ENCODE measurements around the gene WDR31.
"Not testable (repeated sequence)": the region's sequence is repeated elsewhere in the genome, so short reads cannot be mapped to it uniquely, and the experiment has no call there.

Gene WDR31

DNA sequence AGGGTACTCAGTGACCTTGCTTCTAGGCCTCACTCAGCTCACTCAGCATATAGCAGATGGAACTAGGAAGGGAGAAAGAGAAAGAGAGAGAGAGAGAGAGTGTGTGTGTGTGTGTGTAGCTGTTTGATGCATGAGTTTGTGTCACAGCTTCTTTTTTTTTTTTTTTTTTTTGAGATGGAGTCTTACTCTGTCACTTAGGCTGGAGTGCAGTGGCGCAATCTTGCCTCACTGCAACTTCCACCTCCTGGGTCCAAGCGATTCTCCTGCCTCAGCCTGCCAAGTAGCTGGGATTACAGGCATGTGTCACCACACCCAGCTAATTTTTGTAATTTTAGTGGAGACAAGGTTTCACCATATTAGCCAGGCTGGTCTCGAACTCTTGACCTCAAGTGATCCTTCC is 25.6 kb upstream of the WDR31 start:
- 91% methylated on average over 3 of the region's 3 CpGs for WGBS

DNA sequence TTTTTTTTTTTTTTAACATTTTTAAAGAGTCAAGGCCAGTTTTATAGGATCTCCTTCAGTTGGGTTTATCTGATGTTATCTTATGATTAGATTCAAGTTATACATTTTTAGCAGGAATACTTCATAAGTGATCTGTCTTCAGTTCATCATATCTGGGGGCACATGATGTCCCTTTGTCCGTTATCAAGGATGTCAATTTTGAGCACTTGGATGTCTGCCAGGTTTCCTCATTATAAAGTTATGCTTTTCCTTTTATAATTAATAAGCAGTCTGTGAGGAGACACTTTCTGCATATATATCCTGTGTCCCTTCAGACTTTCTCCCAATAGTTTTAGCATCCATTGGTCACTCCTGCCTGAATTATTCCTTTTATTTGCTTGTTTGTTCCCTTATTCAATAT is 24.9 kb upstream of the WDR31 start:
- no peaks in the 10 kb centered on the region for H3K9me3 ChIP-seq (ENCODE audit: insufficient read depth, low read depth, low read length)
- H3K27ac ChIP-seq (ENCODE audit: low read depth, low read length): no peak overlapping the region
- WGBS: 86% methylated on average over 1 of the region's 1 CpG
- H3K9ac ChIP-seq (ENCODE audit: low read depth, low read length): no peak overlapping the region
- no peaks in the 10 kb centered on the region for H3K27me3 ChIP-seq (ENCODE audit: insufficient read depth, low read length)
- no peaks in the 10 kb centered on the region for H3K36me3 ChIP-seq (ENCODE audit: insufficient read depth, low read length)
- no peak overlapping the region for H3K4me3 ChIP-seq (ENCODE audit: low read length)
- H3K4me1 ChIP-seq (ENCODE audit: insufficient read depth, low read length): peaks cover 5% of the 10 kb centered on the region; the same call in 1 of the 2 replicates

More for the DNA sequence above, 25.6 kb upstream of the WDR31 start:
- H3K9me3 ChIP-seq (ENCODE audit: insufficient read depth, low read depth, low read length); H3K4me1 ChIP-seq (ENCODE audit: insufficient read depth, low read length); H3K9ac ChIP-seq (ENCODE audit: low read depth, low read length); H3K27ac ChIP-seq (ENCODE audit: low read depth, low read length); H3K36me3 ChIP-seq (ENCODE audit: insufficient read depth, low read length); H3K4me3 ChIP-seq (ENCODE audit: low read length); H3K27me3 ChIP-seq (ENCODE audit: insufficient read depth, low read length): not testable (repeated sequence)

DNA sequence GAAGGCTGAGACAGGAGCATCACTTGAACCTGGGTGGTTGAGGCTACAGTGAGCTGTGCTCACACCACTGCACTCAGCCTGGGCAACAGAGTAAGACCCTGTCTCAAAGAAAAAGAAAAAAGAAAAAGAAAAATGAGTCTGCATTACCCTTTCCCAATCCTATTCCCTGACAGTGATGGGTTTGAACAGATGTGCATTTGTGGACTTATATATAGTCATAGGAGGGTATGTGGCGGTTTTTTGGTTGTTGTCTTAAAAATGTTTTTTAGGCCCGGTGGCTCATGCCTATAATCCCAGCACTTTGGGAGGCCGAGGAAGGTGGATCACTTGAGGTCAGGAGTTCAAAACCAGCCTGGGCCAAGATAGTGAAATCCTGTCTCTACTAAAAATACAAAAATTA is 23.3 kb upstream of the WDR31 start:
- H3K36me3 ChIP-seq (ENCODE audit: insufficient read depth, low read length): no peaks in the 10 kb centered on the region
- H3K9ac ChIP-seq (ENCODE audit: low read depth, low read length): no peak overlapping the region
- 95% methylated on average over 3 of the region's 3 CpGs for WGBS
- H3K27me3 ChIP-seq (ENCODE audit: insufficient read depth, low read length): no peaks in the 10 kb centered on the region
- H3K4me3 ChIP-seq (ENCODE audit: low read length): no peak overlapping the region
- H3K27ac ChIP-seq (ENCODE audit: low read depth, low read length): no peak overlapping the region
- no peaks in the 10 kb centered on the region for H3K9me3 ChIP-seq (ENCODE audit: insufficient read depth, low read depth, low read length)
- peaks cover 5% of the 10 kb centered on the region; the same call in 1 of the 2 replicates for H3K4me1 ChIP-seq (ENCODE audit: insufficient read depth, low read length)

DNA sequence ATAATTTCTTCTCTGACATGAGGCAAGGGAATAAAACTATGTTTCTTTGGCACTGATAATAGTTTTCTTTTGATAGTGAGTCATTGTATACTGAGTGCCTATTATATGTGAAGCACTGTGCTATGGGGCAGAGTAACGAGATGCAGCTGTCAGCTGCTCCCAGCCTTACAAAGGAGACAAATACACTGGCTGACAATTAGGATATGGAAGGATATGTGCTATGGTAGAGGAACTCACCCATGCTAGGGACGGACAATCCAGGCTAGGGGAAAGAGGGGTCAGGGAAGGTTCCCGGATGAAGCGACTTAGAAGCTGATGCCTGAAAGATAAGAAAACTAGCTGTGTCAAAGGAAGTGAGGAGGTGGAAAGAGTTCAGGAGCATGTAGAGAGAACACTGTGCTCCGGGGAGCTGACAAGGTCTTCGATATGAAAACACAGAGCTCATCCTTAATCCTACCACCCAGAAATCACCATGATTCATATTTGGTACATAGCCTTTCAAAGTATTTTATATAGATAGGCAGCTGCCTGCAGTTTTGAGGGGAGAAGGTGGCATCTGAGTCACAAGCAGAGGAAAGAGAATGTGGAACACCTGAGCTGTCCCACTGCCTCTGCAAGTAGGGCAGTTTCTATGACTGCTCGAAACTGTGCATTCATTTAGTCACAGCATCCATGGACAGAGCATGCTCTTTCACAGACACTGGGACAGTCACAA is 21.4 kb upstream of the WDR31 start:
- 92% methylated on average over 7 of the region's 7 CpGs for WGBS
- no peak overlapping the region for H3K9ac ChIP-seq (ENCODE audit: low read depth, low read length)

DNA sequence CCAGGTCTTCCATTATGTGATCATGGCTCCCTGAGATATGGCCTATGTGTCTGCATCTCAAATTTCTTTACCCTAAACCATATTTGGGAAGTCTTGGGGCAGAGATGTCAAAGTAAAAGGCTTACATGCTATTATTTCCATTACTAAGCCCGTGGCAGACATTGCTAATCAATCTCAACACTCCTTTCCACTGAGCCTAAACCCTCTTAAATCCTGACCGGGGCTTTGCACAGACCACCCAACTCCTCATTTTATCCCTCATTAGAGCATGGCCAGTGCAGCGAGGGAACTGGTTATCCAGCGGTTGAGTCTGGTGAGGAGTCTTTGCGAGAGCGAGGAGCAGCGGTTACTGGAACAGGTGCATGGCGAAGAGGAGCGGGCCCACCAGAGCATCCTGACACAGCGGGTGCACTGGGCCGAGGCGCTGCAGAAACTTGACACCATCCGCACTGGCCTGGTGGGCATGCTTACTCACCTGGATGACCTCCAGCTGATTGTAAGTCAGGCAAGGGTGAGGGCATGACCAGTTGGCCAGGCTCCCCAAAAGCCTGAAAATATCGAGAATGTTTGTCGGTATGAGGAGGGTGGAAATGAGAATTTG is 20.3 kb upstream of the WDR31 start:
- Histone ChIP-seq H3K4me1 (ENCODE audit: insufficient read depth, low read length) (peaks cover 5% of the 10 kb centered on the region; the same call in 1 of the 2 replicates), H3K9me3 (ENCODE audit: insufficient read depth, low read depth, low read length) (no peaks in the 10 kb centered on the region), H3K9ac (ENCODE audit: low read depth, low read length) (no peak overlapping the region), H3K27me3 (ENCODE audit: insufficient read depth, low read length) (no peaks in the 10 kb centered on the region), H3K27ac (ENCODE audit: low read depth, low read length) (no peak overlapping the region), H3K36me3 (ENCODE audit: insufficient read depth, low read length) (no peaks in the 10 kb centered on the region), H3K4me3 (ENCODE audit: low read length) (no peak overlapping the region)
- WGBS: 89% methylated on average over 15 of the region's 15 CpGs

More for the DNA sequence above, 21.4 kb upstream of the WDR31 start:
- Histone ChIP-seq H3K27ac (ENCODE audit: low read depth, low read length) (no peak overlapping the region), H3K27me3 (ENCODE audit: insufficient read depth, low read length) (no peaks in the 10 kb centered on the region), H3K4me3 (ENCODE audit: low read length) (no peak overlapping the region), H3K9me3 (ENCODE audit: insufficient read depth, low read depth, low read length) (no peaks in the 10 kb centered on the region), H3K4me1 (ENCODE audit: insufficient read depth, low read length) (peaks cover 5% of the 10 kb centered on the region; the same call in 1 of the 2 replicates), H3K36me3 (ENCODE audit: insufficient read depth, low read length) (no peaks in the 10 kb centered on the region)

DNA sequence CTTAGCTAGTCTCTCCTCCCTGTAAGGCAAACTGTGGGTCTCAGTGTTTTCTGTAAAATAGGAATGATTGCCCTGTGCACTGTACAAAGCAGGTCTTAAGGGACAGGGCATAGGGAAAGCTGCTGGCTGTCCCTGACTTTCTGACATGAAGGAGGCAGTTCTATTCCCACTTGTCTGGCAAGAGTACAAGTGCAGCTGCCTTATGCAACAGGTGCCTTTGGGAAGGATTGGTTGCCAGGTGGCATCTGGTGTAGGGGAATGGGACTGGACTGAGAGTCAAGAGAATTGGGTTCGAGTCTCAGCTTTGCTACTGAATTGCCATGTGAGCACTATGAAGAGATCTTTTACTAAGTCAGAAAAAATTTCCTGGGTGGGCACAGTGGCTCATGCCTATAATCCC is 19.3 kb upstream of the WDR31 start:
- H3K27me3 ChIP-seq (ENCODE audit: insufficient read depth, low read length): no peaks in the 10 kb centered on the region
- H3K36me3 ChIP-seq (ENCODE audit: insufficient read depth, low read length): no peaks in the 10 kb centered on the region
- WGBS: 87% methylated on average over 1 of the region's 1 CpG

DNA sequence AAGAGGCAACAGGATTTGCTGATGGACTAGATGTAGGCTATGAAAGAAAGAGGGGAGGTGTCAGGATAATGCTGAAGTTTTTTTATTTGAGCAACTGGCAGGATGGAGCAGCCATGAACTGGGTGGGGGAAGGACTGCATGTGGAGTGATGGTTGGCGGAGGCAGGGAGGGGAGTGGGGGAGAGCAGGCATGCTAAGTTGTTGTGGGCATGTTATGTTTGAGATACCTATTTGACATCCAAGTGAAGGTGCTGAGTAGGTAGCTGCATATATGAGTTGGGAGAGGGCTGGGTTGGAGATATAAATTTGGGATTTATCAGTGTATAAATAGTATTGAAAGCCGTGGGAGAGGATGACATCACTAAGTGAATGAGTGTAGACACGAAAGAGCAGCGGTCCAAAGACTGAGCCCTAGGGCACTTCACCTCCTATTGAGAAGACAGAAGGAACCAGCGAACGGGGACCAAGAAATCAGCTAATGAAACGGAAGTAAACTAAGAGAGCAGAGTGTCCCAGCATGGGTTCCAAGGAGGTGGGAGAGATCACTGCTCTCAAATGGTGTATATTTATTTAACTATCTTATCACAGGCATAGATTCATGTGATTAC is 16.7 kb upstream of the WDR31 start:
- Histone ChIP-seq H3K9ac (ENCODE audit: low read depth, low read length) (no peak overlapping the region), H3K4me1 (ENCODE audit: insufficient read depth, low read length) (peaks cover 5% of the 10 kb centered on the region; the same call in 1 of the 2 replicates), H3K9me3 (ENCODE audit: insufficient read depth, low read depth, low read length) (no peaks in the 10 kb centered on the region), H3K4me3 (ENCODE audit: low read length) (no peak overlapping the region), H3K27ac (ENCODE audit: low read depth, low read length) (no peak overlapping the region), H3K36me3 (ENCODE audit: insufficient read depth, low read length) (no peaks in the 10 kb centered on the region), H3K27me3 (ENCODE audit: insufficient read depth, low read length) (peaks cover 6% of the 10 kb centered on the region; the same call in 1 of the 2 replicates)
- WGBS: 75% methylated on average over 7 of the region's 7 CpGs

More for the DNA sequence above, 19.3 kb upstream of the WDR31 start:
- Histone ChIP-seq H3K4me1 (ENCODE audit: insufficient read depth, low read length) (peaks cover 5% of the 10 kb centered on the region; the same call in 1 of the 2 replicates), H3K4me3 (ENCODE audit: low read length) (no peak overlapping the region), H3K27ac (ENCODE audit: low read depth, low read length) (no peak overlapping the region), H3K9me3 (ENCODE audit: insufficient read depth, low read depth, low read length) (no peaks in the 10 kb centered on the region), H3K9ac (ENCODE audit: low read depth, low read length) (no peak overlapping the region)

DNA sequence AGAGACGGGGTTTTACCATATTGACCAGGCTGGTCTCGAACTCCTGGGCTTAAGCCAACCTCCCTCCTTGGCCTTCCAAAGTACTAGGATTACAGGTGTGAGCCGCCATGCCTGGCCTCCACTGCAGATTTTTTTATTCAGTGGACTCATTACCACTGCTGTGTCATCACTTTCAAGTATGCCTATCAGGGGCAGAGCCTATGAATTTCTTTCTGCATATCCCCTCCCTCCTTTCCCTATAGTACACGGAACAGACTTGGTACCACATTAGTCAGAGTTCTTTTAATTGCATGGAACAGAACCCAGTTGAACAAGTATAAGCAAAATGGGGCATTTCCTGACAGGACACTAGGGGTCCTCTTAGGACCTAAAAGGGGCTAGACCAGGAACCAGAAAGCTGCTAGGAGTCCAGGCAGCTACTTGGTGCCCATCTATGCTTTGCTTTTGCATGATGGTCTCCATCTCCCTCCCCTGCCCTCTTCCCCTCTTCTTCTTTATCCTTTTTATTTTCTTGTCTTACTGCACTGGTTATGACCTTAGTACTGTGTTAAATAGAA is 15.0 kb upstream of the WDR31 start:
- Histone ChIP-seq H3K4me1 (ENCODE audit: insufficient read depth, low read length) (peaks cover 10% of the 10 kb centered on the region), H3K36me3 (ENCODE audit: insufficient read depth, low read length) (no peaks in the 10 kb centered on the region), H3K4me3 (ENCODE audit: low read length) (no peak overlapping the region), H3K27me3 (ENCODE audit: insufficient read depth, low read length) (peaks cover 20% of the 10 kb centered on the region), H3K9ac (ENCODE audit: low read depth, low read length) (no peak overlapping the region), H3K9me3 (ENCODE audit: insufficient read depth, low read depth, low read length) (no peaks in the 10 kb centered on the region), H3K27ac (ENCODE audit: low read depth, low read length) (no peak overlapping the region)
- WGBS: 84% methylated on average over 4 of the region's 4 CpGs

DNA sequence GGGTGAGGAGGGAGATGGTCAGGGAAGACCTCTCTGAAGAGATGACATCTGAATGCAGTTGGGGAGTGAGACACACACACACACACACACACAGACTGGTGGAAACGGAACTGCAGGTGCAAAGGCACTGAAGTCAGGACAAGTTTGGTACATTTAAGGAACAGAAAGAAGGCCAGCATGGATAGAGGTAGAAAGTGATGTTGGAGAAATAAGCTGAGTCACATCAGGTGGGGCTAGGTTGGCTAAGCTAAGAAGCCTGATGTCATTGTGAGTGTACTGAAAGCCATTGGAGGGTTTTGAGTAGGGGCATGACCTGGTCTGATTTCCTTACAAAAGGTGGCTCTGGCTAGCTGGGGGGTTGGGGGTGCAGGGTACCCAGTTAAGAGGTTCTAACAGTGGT is 12.3 kb upstream of the WDR31 start:
- Histone ChIP-seq H3K27ac (ENCODE audit: low read depth, low read length) (no peak overlapping the region), H3K9ac (ENCODE audit: low read depth, low read length) (no peak overlapping the region), H3K4me3 (ENCODE audit: low read length) (no peak overlapping the region), H3K9me3 (ENCODE audit: insufficient read depth, low read depth, low read length) (no peaks in the 10 kb centered on the region), H3K36me3 (ENCODE audit: insufficient read depth, low read length) (no peaks in the 10 kb centered on the region), H3K4me1 (ENCODE audit: insufficient read depth, low read length) (peaks cover 15% of the 10 kb centered on the region), H3K27me3 (ENCODE audit: insufficient read depth, low read length) (peaks cover 47% of the 10 kb centered on the region)
- 88% methylated on average over 1 of the region's 1 CpG for WGBS

DNA sequence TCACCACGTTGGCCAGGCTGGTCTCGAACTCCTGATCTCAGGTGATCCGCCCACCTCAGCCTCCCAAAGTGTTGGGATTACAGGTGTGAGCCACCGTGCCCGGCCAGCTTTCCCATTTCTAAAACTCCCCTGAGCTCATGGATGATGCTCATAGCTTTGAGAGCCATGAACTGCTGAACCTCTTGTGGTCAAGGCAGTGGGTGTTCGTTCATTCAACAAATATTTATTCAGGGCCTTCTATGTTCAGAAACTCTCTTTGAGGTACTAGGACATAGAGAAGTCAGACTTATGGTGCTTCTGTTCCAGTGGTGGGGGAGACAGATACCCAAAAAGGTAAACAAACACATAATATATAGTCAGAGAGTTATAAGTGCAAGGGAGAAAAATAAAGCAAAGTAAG is 11.9 kb upstream of the WDR31 start:
- Histone ChIP-seq H3K4me1 (ENCODE audit: insufficient read depth, low read length) (peaks cover 15% of the 10 kb centered on the region), H3K27me3 (ENCODE audit: insufficient read depth, low read length) (peaks cover 47% of the 10 kb centered on the region), H3K9me3 (ENCODE audit: insufficient read depth, low read depth, low read length) (no peaks in the 10 kb centered on the region), H3K27ac (ENCODE audit: low read depth, low read length) (no peak overlapping the region), H3K4me3 (ENCODE audit: low read length) (no peak overlapping the region), H3K9ac (ENCODE audit: low read depth, low read length) (no peak overlapping the region), H3K36me3 (ENCODE audit: insufficient read depth, low read length) (no peaks in the 10 kb centered on the region)
- 91% methylated on average over 6 of the region's 6 CpGs for WGBS

DNA sequence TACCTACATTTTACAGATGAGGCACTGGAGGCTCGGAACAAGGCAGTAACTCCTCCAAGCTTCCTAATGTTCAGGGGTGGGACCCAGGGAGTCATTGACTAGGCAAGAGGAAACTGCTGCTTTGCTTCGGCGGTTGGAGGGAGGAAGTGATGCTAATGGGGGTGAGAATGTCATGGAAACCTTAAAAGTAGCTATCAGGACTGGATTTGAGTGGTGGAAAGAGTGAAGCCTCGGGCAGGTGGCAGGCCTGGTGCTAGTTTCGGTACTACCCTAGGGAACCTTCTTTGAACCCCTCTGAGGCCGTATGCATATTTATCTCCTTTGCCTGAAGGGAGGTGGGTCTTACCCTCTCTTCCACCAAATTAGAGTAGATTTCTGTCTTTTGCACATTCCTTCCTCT is 10.9 kb upstream of the WDR31 start:
- no peak overlapping the region for H3K4me3 ChIP-seq (ENCODE audit: low read length)
- H3K27ac ChIP-seq (ENCODE audit: low read depth, low read length): no peak overlapping the region
- H3K36me3 ChIP-seq (ENCODE audit: insufficient read depth, low read length): no peaks in the 10 kb centered on the region
- no peaks in the 10 kb centered on the region for H3K9me3 ChIP-seq (ENCODE audit: insufficient read depth, low read depth, low read length)
- no peak overlapping the region for H3K9ac ChIP-seq (ENCODE audit: low read depth, low read length)
- H3K27me3 ChIP-seq (ENCODE audit: insufficient read depth, low read length): peaks cover 47% of the 10 kb centered on the region
- WGBS: 64% methylated on average over 6 of the region's 6 CpGs
- peaks cover 15% of the 10 kb centered on the region for H3K4me1 ChIP-seq (ENCODE audit: insufficient read depth, low read length)

Data from HUES64 (cell line).